ENCODE data around the gene SLC35E4. TPM values are rescaled to one million over a fixed set of nuclear protein-coding genes. Genes with fewer than 3 reads are reported as not detected.
A peak's percentile ranks its signal among the peaks of the same experiment; 100 is the strongest.

Gene SLC35E4
- 8.4 TPM for polyA plus RNA-seq (2012; ENCODE audit: insufficient read length, low read depth)

GRCh38 chr22:30635273-30636225, at the start of gene SLC35E4:
SLC35E4 (plus strand) TSS chr22:30635781; CDS start chr22:30636451, 670 bp downstream.
- TF ChIP-seq POLR2AphosphoS5 (IDR thresholded peaks at IDR 0.05; ENCODE audit: low read depth, low read length) (peak; percentile 55), REST (IDR thresholded peaks at IDR 0.05; ENCODE audit: insufficient read depth in 1 of 2, low read depth in 2 of 2, low read length in 2 of 2) (0 out of 4 replicates have a peak, but pooled peaks of 1 of the 2 experiments have one; percentile 17), SIN3A (IDR thresholded peaks at IDR 0.05; ENCODE audit: borderline replicate concordance, insufficient read depth, low read length) (no peak)

GRCh38 chr22:30586414-30586813, 49.2 kb upstream of the SLC35E4 start:
- TF ChIP-seq REST (IDR thresholded peaks at IDR 0.05; ENCODE audit: insufficient read depth in 1 of 2, low read depth in 2 of 2, low read length in 2 of 2) (no peak), SIN3A (IDR thresholded peaks at IDR 0.05; ENCODE audit: borderline replicate concordance, insufficient read depth, low read length) (no peak), FOXP2 (optimal IDR thresholded peaks at IDR 0.05; ENCODE audit: borderline replicate concordance, extremely low read depth, extremely low read length, insufficient read depth) (no peak), POLR2AphosphoS5 (IDR thresholded peaks at IDR 0.05; ENCODE audit: low read depth, low read length) (no peak)

GRCh38 chr22:30591191-30591587, 44.4 kb upstream of the SLC35E4 start:
- TF ChIP-seq REST (IDR thresholded peaks at IDR 0.05; ENCODE audit: insufficient read depth in 1 of 2, low read depth in 2 of 2, low read length in 2 of 2) (no peak), TAF1 (IDR thresholded peaks at IDR 0.05; ENCODE audit: borderline replicate concordance, insufficient read depth, low read length) (no peak), FOXP2 (optimal IDR thresholded peaks at IDR 0.05; ENCODE audit: borderline replicate concordance, extremely low read depth, extremely low read length, insufficient read depth) (no peak), POLR2AphosphoS5 (IDR thresholded peaks at IDR 0.05; ENCODE audit: low read depth, low read length) (no peak), SIN3A (IDR thresholded peaks at IDR 0.05; ENCODE audit: borderline replicate concordance, insufficient read depth, low read length) (no peak)

GRCh38 chr22:30591588-30592359, 43.8 kb upstream of the SLC35E4 start, which contains the start of gene PES1:
PES1 (minus strand) TSS chr22:30591910; CDS start chr22:30591833, 77 bp downstream.
- TF ChIP-seq TAF1 (IDR thresholded peaks at IDR 0.05; ENCODE audit: borderline replicate concordance, insufficient read depth, low read length) (peak; percentile 53; the same call in 1 of the 2 replicates), SIN3A (IDR thresholded peaks at IDR 0.05; ENCODE audit: borderline replicate concordance, insufficient read depth, low read length) (peak; percentile 77; the same call in 1 of the 2 replicates), FOXP2 (optimal IDR thresholded peaks at IDR 0.05; ENCODE audit: borderline replicate concordance, extremely low read depth, extremely low read length, insufficient read depth) (peak; percentile 23), POLR2AphosphoS5 (IDR thresholded peaks at IDR 0.05; ENCODE audit: low read depth, low read length) (peak; percentile 66; the same call in 1 of the 2 replicates), REST (IDR thresholded peaks at IDR 0.05; ENCODE audit: insufficient read depth in 1 of 2, low read depth in 2 of 2, low read length in 2 of 2) (no peak)

Measured in PFSK-1 (cell line).